Dermis microvascular lymphatic vessel endothelial cell (primary cell): Measurements from ENCODE around the gene TSFM. TPM values are rescaled to one million over a fixed set of nuclear protein-coding genes. Genes with fewer than 3 reads are reported as not detected.
"Not testable (repeated sequence)": the region's sequence is repeated elsewhere in the genome, so short reads cannot be mapped to it uniquely, and the experiment has no call there.

ENCODE experiments used
- DNase-seq, 2 donors: peaks; one replicate each; pipeline versions ENCODE4 v3.0.0 to v3.0.0-alpha.2; 2010; ENCODE audit warnings: low read depth in 2 of 2
- total RNA-seq: library from RNA; depleted of rRNA; stranded (reverse); fragments of >200 nt; gene quantifications from 2 replicates; pipeline ENCODE4 v1.2.1, GENCODE V29; 2014

Gene TSFM
- total RNA-seq, 1 donor from 2014 or later = 18.5 TPM

GRCh38 chr12:57813971-57814772, 31.6 kb downstream of the TSFM start:
- no peak for DNase-seq

- no peak for DNase-seq
These were observed 32.8 kb downstream of the TSFM start for GRCh38 chr12:57815177-57816000.

- no peak for DNase-seq
These were observed 33.6 kb downstream of the TSFM start for GRCh38 chr12:57816001-57816854.

- DNase-seq = no peak
These were observed 34.2 kb downstream of the TSFM start for GRCh38 chr12:57816855-57817151.

GRCh38 chr12:57817261-57817989, 34.8 kb downstream of the TSFM start:
- no peak for DNase-seq

- DNase-seq = not testable (repeated sequence)
These were observed 35.4 kb downstream of the TSFM start for GRCh38 chr12:57817990-57818331.

GRCh38 chr12:57820119-57820518, 37.5 kb downstream of the TSFM start:
- DNase-seq = not testable (repeated sequence)

- not testable (repeated sequence) for DNase-seq
These were observed 38.4 kb downstream of the TSFM start for GRCh38 chr12:57821015-57821414.

- DNase-seq = no peak
These were observed 39.1 kb downstream of the TSFM start for GRCh38 chr12:57821474-57822214.

GRCh38 chr12:57822392-57823130, 40.0 kb downstream of the TSFM start:
- DNase-seq = no peak

GRCh38 chr12:57823131-57823907, 40.7 kb downstream of the TSFM start:
- no peak for DNase-seq

GRCh38 chr12:57823908-57824640, 41.5 kb downstream of the TSFM start:
- DNase-seq = no peak

GRCh38 chr12:57825451-57825850, 42.9 kb downstream of the TSFM start:
- DNase-seq = no peak

- DNase-seq = no peak
These were observed 43.8 kb downstream of the TSFM start for GRCh38 chr12:57826400-57826799.

GRCh38 chr12:57826966-57827365, 44.4 kb downstream of the TSFM start:
- DNase-seq = no peak

- DNase-seq = no peak
These were observed 46.6 kb downstream of the TSFM start for GRCh38 chr12:57829025-57829777.

GRCh38 chr12:57830393-57830792, 47.8 kb downstream of the TSFM start:
- DNase-seq = no peak

- DNase-seq = no peak
These were observed 50.4 kb downstream of the TSFM start for GRCh38 chr12:57832966-57833365.
